CD4-positive, alpha-beta T cell (primary cell): ENCODE data around the gene SLC37A3. TPM values are rescaled to one million over a fixed set of nuclear protein-coding genes. Genes with fewer than 3 reads are reported as not detected.

ENCODE experiments used
- ATAC-seq: fragments of 200-7000 bp; cut with Tn5 transposase; one replicate; pipeline ENCODE4 v1.10.0; 2022; ENCODE audit warnings: mild to moderate bottlenecking; ENCODE audit not compliant: poor library complexity
- CTCF ChIA-PET: fragments of 350-600 bp; sonication (Branson Sonifier 250); formaldehyde crosslinking; loops from one replicate; lab custom pipeline; 2021; ENCODE audit warnings: antibody characterized with exemption, inconsistent platforms; lab: Charles Lee
- POLR2A ChIA-PET: fragments of 350-600 bp; sonication (Branson Sonifier 250); formaldehyde crosslinking; loops from one replicate; lab custom pipeline; 2021; ENCODE audit warnings: antibody characterized with exemption, inconsistent platforms; lab: Charles Lee
- DNase-seq, 14 experiments: peaks; one replicate each; pipeline ENCODE4 v3.0.0-alpha.2; 2013 to 2020; ENCODE audit warnings: mixed read lengths in 2 of 14
- H3K27ac ChIP-seq, 2 donors: one replicate each; pipeline versions ENCODE4 v1.5.1 to v1.7.0; 2013; ENCODE audit warnings: low read length in 2 of 2, low read depth in 1 of 2, mild to moderate bottlenecking in 1 of 2
- H3K27me3 ChIP-seq, 2 experiments: 1 replicate in 1 of 2; 2 replicates in 1 of 2; pipeline versions ENCODE4 v1.6.1 to v1.7.0; 2013; ENCODE audit warnings: low read length in 2 of 2, control low read depth in 1 of 2, mild to moderate bottlenecking in 1 of 2, moderate library complexity in 1 of 2; ENCODE audit not compliant: insufficient read depth in 2 of 2, control insufficient read depth in 1 of 2
- H3K36me3 ChIP-seq: one replicate; pipeline ENCODE4 v1.6.1; 2013; ENCODE audit warnings: low read length, control low read depth; ENCODE audit not compliant: insufficient read depth
- H3K4me1 ChIP-seq: one replicate; pipeline ENCODE4 v1.6.1; 2013; ENCODE audit warnings: low read length, control low read depth; ENCODE audit not compliant: insufficient read depth
- H3K4me3 ChIP-seq: one replicate; pipeline ENCODE4 v1.5.1; 2013; ENCODE audit warnings: mild to moderate bottlenecking, low read length, moderate library complexity
- H3K9me3 ChIP-seq, 2 experiments: 1 replicate in 1 of 2; 2 replicates in 1 of 2; pipeline versions ENCODE4 v1.6.1 to v1.7.0; 2013; ENCODE audit warnings: low read length in 2 of 2, mild to moderate bottlenecking in 2 of 2, control low read depth in 1 of 2, moderate library complexity in 1 of 2; ENCODE audit not compliant: control insufficient read depth in 1 of 2, insufficient read depth in 1 of 2
- H3K27ac Mint-ChIP-seq: one replicate; pipeline ENCODE4 v1.8.0; 2020; ENCODE audit warnings: mixed read lengths
- H3K27me3 Mint-ChIP-seq: one replicate; pipeline ENCODE4 v1.8.0; 2021; ENCODE audit warnings: mixed read lengths
- H3K36me3 Mint-ChIP-seq: one replicate; pipeline ENCODE4 v1.8.0; 2021; ENCODE audit warnings: low read depth, mixed read lengths
- H3K4me1 Mint-ChIP-seq: one replicate; pipeline ENCODE4 v1.8.0; 2021; ENCODE audit warnings: low read depth, mixed read lengths
- H3K4me3 Mint-ChIP-seq: one replicate; pipeline ENCODE4 v1.8.0; 2020; ENCODE audit warnings: mild to moderate bottlenecking, mixed read lengths
- H3K9me3 Mint-ChIP-seq: one replicate; pipeline ENCODE4 v1.8.0; 2020; ENCODE audit warnings: mixed read lengths
- intact Hi-C, 2 experiments: fragments of 100-400 bp; cut with DNase I in 1 of 2; cut with micrococcal nuclease in 1 of 2; formaldehyde crosslinking; loops; one replicate each; pipeline versions ENCODE4 v1.15.1 to v1.9.0; 2023 to 2025; cut with DNase I, micrococcal nuclease
- total RNA-seq, 174 experiments: library from RNA in 2 of 174; stranded (reverse) in 2 of 174; gene quantifications; one replicate each; pipeline ENCODE4 v1.2.3 and lab custom pipeline; 2021 to 2026
- TF ChIP-seq, protein P1 (sequence below): fragments of 200-600 bp; IDR thresholded peaks from one replicate; pipeline ENCODE4 v1.8.0; 2022; ENCODE audit warnings: antibody characterized with exemption, mild to moderate bottlenecking

SLC37A3 gene
- total RNA-seq, 2 experiments from 2014 or later, result 23.5 to 25.6 TPM

DNA sequence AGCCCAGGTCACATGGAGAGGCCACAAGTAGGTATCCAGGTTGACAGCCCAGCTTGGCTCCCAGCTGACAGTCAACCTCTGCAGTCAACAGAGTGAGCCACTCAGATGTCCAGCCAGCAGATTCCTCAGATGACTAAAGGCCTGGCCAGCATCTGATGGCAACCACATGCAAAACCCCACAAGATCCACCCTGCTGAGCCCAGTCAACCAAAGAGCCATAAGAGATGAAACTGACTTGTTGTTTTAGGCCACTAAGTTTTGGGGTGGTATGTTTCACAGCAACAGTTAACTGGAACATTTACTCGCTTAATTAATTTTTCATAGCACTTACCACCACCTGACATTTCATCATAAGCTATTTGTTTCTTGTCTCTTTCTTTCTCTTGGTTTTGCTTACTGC, 114.3 kb downstream of the SLC37A3 start:
- ChIA-PET POLR2A (interaction anchor here (0.9 kb wide), 1 partner anchor 107 kb away, joined by 3 read pairs; no protein-coding TSS in a partner anchor), CTCF (no interaction called here)
- Histone ChIP-seq H3K27ac (no peak overlapping the region), H3K9me3 (no peaks in the 10 kb centered on the region), H3K36me3 (no peaks in the 10 kb centered on the region), H3K4me1 (no peaks in the 10 kb centered on the region), H3K27me3 (no peaks in the 10 kb centered on the region), H3K4me3 (no peak overlapping the region)
- Mint-ChIP-seq H3K27me3 (no peaks in the 10 kb centered on the region), H3K4me1 (no peaks in the 10 kb centered on the region), H3K9me3 (no peaks in the 10 kb centered on the region), H3K4me3 (no peak overlapping the region), H3K27ac (no peak overlapping the region), H3K36me3 (no peaks in the 10 kb centered on the region)
- DNase-seq (no peak), ATAC-seq (no peak)
- TF ChIP-seq, protein P1, sequence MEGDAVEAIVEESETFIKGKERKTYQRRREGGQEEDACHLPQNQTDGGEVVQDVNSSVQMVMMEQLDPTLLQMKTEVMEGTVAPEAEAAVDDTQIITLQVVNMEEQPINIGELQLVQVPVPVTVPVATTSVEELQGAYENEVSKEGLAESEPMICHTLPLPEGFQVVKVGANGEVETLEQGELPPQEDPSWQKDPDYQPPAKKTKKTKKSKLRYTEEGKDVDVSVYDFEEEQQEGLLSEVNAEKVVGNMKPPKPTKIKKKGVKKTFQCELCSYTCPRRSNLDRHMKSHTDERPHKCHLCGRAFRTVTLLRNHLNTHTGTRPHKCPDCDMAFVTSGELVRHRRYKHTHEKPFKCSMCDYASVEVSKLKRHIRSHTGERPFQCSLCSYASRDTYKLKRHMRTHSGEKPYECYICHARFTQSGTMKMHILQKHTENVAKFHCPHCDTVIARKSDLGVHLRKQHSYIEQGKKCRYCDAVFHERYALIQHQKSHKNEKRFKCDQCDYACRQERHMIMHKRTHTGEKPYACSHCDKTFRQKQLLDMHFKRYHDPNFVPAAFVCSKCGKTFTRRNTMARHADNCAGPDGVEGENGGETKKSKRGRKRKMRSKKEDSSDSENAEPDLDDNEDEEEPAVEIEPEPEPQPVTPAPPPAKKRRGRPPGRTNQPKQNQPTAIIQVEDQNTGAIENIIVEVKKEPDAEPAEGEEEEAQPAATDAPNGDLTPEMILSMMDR, result no peak
- intact Hi-C loops, result no loop called here

Other genes starting within 250 kb of the SLC37A3 start
- 10 to 100 TPM; 43.3 to 46.5 TPM for gene KDM7A, start 221.5 kb downstream of the SLC37A3 start, total RNA-seq
- 1 to 10 TPM; 1.6 to 2.8 TPM for gene RAB19, start 5.5 kb upstream of the SLC37A3 start, total RNA-seq
- gene MKRN1, start 81.0 kb upstream of the SLC37A3 start, total RNA-seq, result 100 to 1,000 TPM; 115 to 129 TPM
- not detected for gene DENND2A, start 242.3 kb upstream of the SLC37A3 start, total RNA-seq